DMS 273 (cell line): ENCODE results near the gene SIL1.
"Not testable (repeated sequence)": the region's sequence is repeated elsewhere in the genome, so short reads cannot be mapped to it uniquely, and the experiment has no call there.

Source experiments
- DNase-seq: peaks from one replicate; lab custom pipeline; 2025; ENCODE audit not compliant: unreplicated experiment; lab: John Stamatoyannopoulos, UW

SIL1 gene

GRCh38 chr5:139038613-139039305 is 159.4 kb downstream of the SIL1 start:
- peak; percentile 13 for DNase-seq

- no peak for DNase-seq
Observed at GRCh38 chr5:139037732-139038131, 160.4 kb downstream of the SIL1 start.

- not testable (repeated sequence) for DNase-seq
Observed at GRCh38 chr5:139036332-139036731, 161.8 kb downstream of the SIL1 start.

- no peak for DNase-seq
Observed at GRCh38 chr5:139027150-139027549, 171.0 kb downstream of the SIL1 start.

GRCh38 chr5:139025651-139026050 is 172.5 kb downstream of the SIL1 start:
- DNase-seq: no peak

GRCh38 chr5:139023286-139023685 is 174.9 kb downstream of the SIL1 start:
- DNase-seq: peak; percentile 52

- no peak for DNase-seq
Observed at GRCh38 chr5:139022528-139022927, 175.6 kb downstream of the SIL1 start.

- no peak for DNase-seq
Observed at GRCh38 chr5:139021346-139021745, 176.8 kb downstream of the SIL1 start.

GRCh38 chr5:139019880-139020279 is 178.3 kb downstream of the SIL1 start:
- DNase-seq: no peak

- no peak for DNase-seq
Observed at GRCh38 chr5:139019211-139019610, 179.0 kb downstream of the SIL1 start.

- no peak for DNase-seq
Observed at GRCh38 chr5:139017624-139018023, 180.5 kb downstream of the SIL1 start.

- no peak for DNase-seq
Observed at GRCh38 chr5:139016186-139016585, 182.0 kb downstream of the SIL1 start.

GRCh38 chr5:139014726-139015125 is 183.4 kb downstream of the SIL1 start:
- no peak for DNase-seq

- no peak for DNase-seq
Observed at GRCh38 chr5:139012176-139012575, 186.0 kb downstream of the SIL1 start.

- not testable (repeated sequence) for DNase-seq
Observed at GRCh38 chr5:139011156-139011555, 187.0 kb downstream of the SIL1 start.

GRCh38 chr5:139004374-139005307 is 193.5 kb downstream of the SIL1 start:
- no peak for DNase-seq

- no peak for DNase-seq
Observed at GRCh38 chr5:138999674-139000073, 198.5 kb downstream of the SIL1 start.

- DNase-seq: no peak
Observed at GRCh38 chr5:138998521-138998920, 199.6 kb downstream of the SIL1 start.

- DNase-seq: no peak
Observed at GRCh38 chr5:138996120-138996519, 202.0 kb downstream of the SIL1 start.

GRCh38 chr5:138990986-138991590 is 207.1 kb downstream of the SIL1 start:
- DNase-seq: no peak

GRCh38 chr5:138989720-138990119 is 208.4 kb downstream of the SIL1 start:
- no peak for DNase-seq
